H1 (cell line): ENCODE results near the gene PDGFD. TPM values are rescaled to one million over a fixed set of nuclear protein-coding genes. Genes with fewer than 3 reads are reported as not detected.
A peak's percentile ranks its signal among the peaks of the same experiment; 100 is the strongest.

Experiments used
- CTCF ChIA-PET: fragments of 300-600 bp; sonication (Branson Sonifier 250); formaldehyde crosslinking; loops from one replicate; lab custom pipeline; 2021; ENCODE audit not compliant: partially characterized antibody; lab: Charles Lee
- POLR2A ChIA-PET: fragments of 300-600 bp; sonication (Branson Sonifier 250); formaldehyde crosslinking; loops from one replicate; lab custom pipeline; 2021; ENCODE audit warnings: inconsistent platforms; ENCODE audit not compliant: partially characterized antibody; lab: Charles Lee
- DNase-seq, 2 experiments: peaks; one replicate each; pipeline versions ENCODE4 v3.0.0 to v3.0.0-alpha.2; 2010 to 2022; ENCODE audit warnings: low spot score in 2 of 2, low read depth in 1 of 2, mixed read lengths in 1 of 2
- FAIRE-seq: peaks from 2 replicates; lab custom pipeline; 2011; peaks lifted over from hg19 to GRCh38; lab: Jason Lieb, UNC
- H2AFZ ChIP-seq: 2 replicates; pipeline ENCODE4 v1.8.1; 2012; ENCODE audit warnings: low read length, inconsistent platforms
- H2AK5ac ChIP-seq: 2 replicates; pipeline ENCODE4 v1.6.1; 2013; ENCODE audit warnings: low read depth, low read length
- H2BK120ac ChIP-seq: replicated peaks from 2 replicates; pipeline ENCODE3; 2013; ENCODE audit warnings: low read depth, low read length, inconsistent platforms
- H2BK12ac ChIP-seq: 2 replicates; pipeline ENCODE4 v1.6.1; 2013; ENCODE audit warnings: low read depth, low read length
- H2BK15ac ChIP-seq: 2 replicates; pipeline ENCODE4 v1.6.1; 2013; ENCODE audit warnings: low read length
- H2BK20ac ChIP-seq: 2 replicates; pipeline ENCODE4 v1.6.1; 2013; ENCODE audit warnings: low read length
- H2BK5ac ChIP-seq: 2 replicates; pipeline ENCODE4 v1.6.1; 2013; ENCODE audit warnings: low read depth, low read length
- H3K14ac ChIP-seq: 2 replicates; pipeline ENCODE4 v1.6.1; 2013; ENCODE audit warnings: inconsistent platforms; ENCODE audit not compliant: insufficient read length
- H3K18ac ChIP-seq: 2 replicates; pipeline ENCODE4 v1.6.1; 2013; ENCODE audit warnings: low read length; ENCODE audit errors: extremely low read depth
- H3K23ac ChIP-seq: 2 replicates; pipeline ENCODE4 v1.6.1; 2013; ENCODE audit warnings: inconsistent platforms; ENCODE audit not compliant: insufficient read length
- H3K23me2 ChIP-seq: 2 replicates; pipeline ENCODE4 v1.6.1; 2013; ENCODE audit warnings: low read depth, low read length
- H3K27ac ChIP-seq: 2 replicates; pipeline ENCODE4 v1.6.1; 2011; ENCODE audit warnings: low read depth, low read length, inconsistent platforms
- H3K27me3 ChIP-seq, 4 experiments: replicated peaks in 1 of 4; 1 replicate in 1 of 4; 2 replicates in 3 of 4; pipeline versions ENCODE4 v1.6.1 to v1.8.1; 2011 to 2013; ENCODE audit warnings: low read length in 3 of 4, mild to moderate bottlenecking in 3 of 4, inconsistent platforms in 2 of 4, mixed read lengths in 2 of 4, moderate library complexity in 1 of 4; ENCODE audit not compliant: control insufficient read depth in 3 of 4, insufficient read depth in 3 of 4; ENCODE audit errors: extremely low read depth in 1 of 4
- H3K36me3 ChIP-seq, 4 experiments: 2 replicates each; pipeline versions ENCODE4 v1.6.1 to v1.8.1; 2011 to 2013; ENCODE audit warnings: mild to moderate bottlenecking in 4 of 4, low read length in 3 of 4, moderate library complexity in 2 of 4, control low read depth in 1 of 4, inconsistent platforms in 1 of 4; ENCODE audit not compliant: insufficient read depth in 4 of 4, control insufficient read depth in 2 of 4
- H3K4ac ChIP-seq: replicated peaks from 2 replicates; pipeline ENCODE3; 2013; ENCODE audit warnings: low read length, low read depth, mixed read lengths, inconsistent platforms; ENCODE audit not compliant: insufficient read length
- H3K4me1 ChIP-seq, 4 experiments: replicated peaks in 1 of 4; 1 replicate in 1 of 4; 2 replicates in 3 of 4; pipeline versions ENCODE4 v1.6.1 to v1.8.1; 2011 to 2013; ENCODE audit warnings: low read length in 3 of 4, inconsistent platforms in 2 of 4, mixed read lengths in 1 of 4; ENCODE audit not compliant: insufficient read depth in 4 of 4, control insufficient read depth in 3 of 4
- H3K4me2 ChIP-seq, 2 experiments: 2 replicates each; pipeline versions ENCODE4 v1.6.1 to v1.8.1; 2011 to 2013; ENCODE audit warnings: low read depth in 2 of 2, low read length in 2 of 2, control low read depth in 1 of 2, inconsistent platforms in 1 of 2, mild to moderate bottlenecking in 1 of 2; ENCODE audit not compliant: insufficient read depth in 1 of 2
- H3K4me3 ChIP-seq, 4 experiments: fragments of 200-600, 300-600 bp in 1 of 4; sonication (generic), shearing (Covaris generic), sonication (Bioruptor Twin) in 1 of 4; 2 replicates each; pipeline versions ENCODE4 v1.5.1 to v1.8.1; 2011 to 2016; ENCODE audit warnings: low read length in 4 of 4, low read depth in 3 of 4, control low read depth in 2 of 4, inconsistent platforms in 2 of 4, mild to moderate bottlenecking in 2 of 4, mixed read lengths in 1 of 4, moderate library complexity in 1 of 4; ENCODE audit not compliant: insufficient read depth in 2 of 4; ENCODE audit errors: extremely low read depth in 1 of 4
- H3K56ac ChIP-seq: replicated peaks from 2 replicates; pipeline ENCODE3; 2013; ENCODE audit warnings: low read depth, mild to moderate bottlenecking, mixed read lengths, low read length, inconsistent platforms; ENCODE audit not compliant: insufficient read length
- H3K79me1 ChIP-seq: 2 replicates; pipeline ENCODE4 v1.6.1; 2013; ENCODE audit warnings: low read depth, low read length, control low read depth
- H3K79me2 ChIP-seq, 2 experiments: 2 replicates each; pipeline versions ENCODE4 v1.6.1 to v1.8.1; 2012 to 2013; ENCODE audit warnings: low read length in 2 of 2, mild to moderate bottlenecking in 2 of 2, inconsistent platforms in 1 of 2; ENCODE audit not compliant: insufficient read depth in 2 of 2, control insufficient read depth in 1 of 2
- H3K9ac ChIP-seq, 4 experiments: replicated peaks in 1 of 4; 1 replicate in 1 of 4; 2 replicates in 3 of 4; pipeline versions ENCODE4 v1.6.1 to v1.8.1; 2011 to 2013; ENCODE audit warnings: low read depth in 3 of 4, low read length in 3 of 4, control low read depth in 2 of 4, mild to moderate bottlenecking in 2 of 4, moderate library complexity in 2 of 4, inconsistent platforms in 1 of 4; ENCODE audit errors: extremely low read depth in 1 of 4
- H3K9me3 ChIP-seq, 2 experiments: 2 replicates each; pipeline versions ENCODE4 v1.6.1 to v1.8.1; 2012 to 2013; ENCODE audit warnings: mild to moderate bottlenecking in 2 of 2, moderate library complexity in 2 of 2, control low read depth in 1 of 2, inconsistent platforms in 1 of 2, low read depth in 1 of 2, low read length in 1 of 2, mixed read lengths in 1 of 2; ENCODE audit not compliant: insufficient read depth in 2 of 2
- H4K20me1 ChIP-seq, 2 experiments: replicated peaks in 1 of 2; 2 replicates each; pipeline versions ENCODE3 to v1.8.1; 2011 to 2013; ENCODE audit warnings: inconsistent platforms in 2 of 2, low read length in 2 of 2, mild to moderate bottlenecking in 1 of 2; ENCODE audit not compliant: insufficient read depth in 2 of 2, control insufficient read depth in 1 of 2
- H4K5ac ChIP-seq: 2 replicates; pipeline ENCODE4 v1.6.1; 2013; ENCODE audit warnings: low read length, low read depth, mixed read lengths, inconsistent platforms; ENCODE audit not compliant: insufficient read length
- H4K8ac ChIP-seq: 2 replicates; pipeline ENCODE4 v1.8.0; 2013; ENCODE audit warnings: mild to moderate bottlenecking, moderate library complexity, low read length, inconsistent platforms; ENCODE audit not compliant: insufficient read depth; ENCODE audit errors: extremely low read depth
- H4K91ac ChIP-seq: replicated peaks from 2 replicates; pipeline ENCODE3; 2013; ENCODE audit warnings: low read length, mixed read lengths, inconsistent platforms; ENCODE audit not compliant: insufficient read length
- ATF3 ChIP-seq: IDR thresholded peaks from 2 replicates; pipeline ENCODE4 v1.6.1; 2011; ENCODE audit warnings: low read depth, mild to moderate bottlenecking, low read length; ENCODE audit not compliant: insufficient read depth
- WGBS, 2 experiments: shearing (Covaris generic) in 1 of 2; methylation state at CpG; one replicate each; pipeline versions ENCODE4 v1.1.6 to v1.1.7; 2013 to 2015; ENCODE audit warnings: low lambda C conversion rate in 2 of 2, mixed read lengths in 2 of 2, inconsistent platforms in 1 of 2, low coverage in 1 of 2, missing lambda C conversion rate in 1 of 2; ENCODE audit not compliant: insufficient replicate concordance in 2 of 2, insufficient coverage in 1 of 2, insufficient read length in 1 of 2; ENCODE audit errors: extremely low coverage in 1 of 2, missing lambda C conversion rate in 1 of 2; 5-methylcytosine and 5-hydroxymethylcytosine counted together
- polyA plus RNA-seq, 7 experiments: library from polyadenylated mRNA; depleted of rRNA in 3 of 7; stranded (reverse) in 5 of 7; unstranded in 2 of 7; fragments of >200 nt in 5 of 7; fragments of 200-250 nt in 2 of 7; gene quantifications; 1 replicate in 5 of 7; 2 replicates in 1 of 7; 4 replicates in 1 of 7; pipeline versions ENCODE4 v1.2.1 to v1.2.3, GENCODE V29; 2011 to 2013; ENCODE audit warnings: missing spikeins in 2 of 7, mixed read lengths in 2 of 7
- total RNA-seq: library from RNA; stranded (reverse); fragmentation: NEBNext Ultra II Directional; extraction: Animal tissue kit (Norgen Biotek cat#: 25700); gene quantifications from 2 replicates; pipeline ENCODE4 v1.2.1, GENCODE V29; 2021

Gene PDGFD
- total and polyA plus RNA-seq, 2 of the 8 experiments (the other 6 are each of a cell fraction or from before 2014, with no cell fraction given), result 1.1 to 3.9 TPM

GRCh38 chr11:104163100-104164027, 583 bp downstream of the PDGFD start:
- FAIRE-seq (no peak), DNase-seq (peak in 1 of 2 experiments; percentile 61)
- Histone ChIP-seq H3K79me1 (no peaks in the 10 kb centered on the region), H4K5ac (peak overlapping the region; percentile 47), H2BK20ac (0 out of 2 replicates have a peak overlapping the region, but pooled peaks have one; percentile 29), H3K9ac (peak overlapping the region in 3 of 4 experiments; percentile 35 to 45 (median 36); a peak in 5 of 7 replicates), H3K23me2 (peaks cover 9% of the 10 kb centered on the region; the same call in 1 of the 2 replicates), H3K36me3 (no peaks in the 10 kb centered on the region), H3K56ac (peak overlapping the region; percentile 73), H2BK12ac (no peak overlapping the region; the same call in 1 of the 2 replicates), H3K18ac (no peak overlapping the region), H3K14ac (no peak overlapping the region), H3K27ac (no peak overlapping the region), H2BK5ac (peak overlapping the region; percentile 36; the same call in 1 of the 2 replicates), H3K4me1 (peaks cover 0 to 8% (median 3%) of the 10 kb centered on the region in 4 experiments; a peak in 5 of 7 replicates), H2AK5ac (no peak overlapping the region), H4K91ac (no peak overlapping the region), H2BK120ac (no peak overlapping the region), H3K9me3 (no peaks in the 10 kb centered on the region), H3K4ac (no peak overlapping the region), H3K4me3 (peak overlapping the region; percentile 67 to 89 (median 78)), H3K27me3 (no peaks in the 10 kb centered on the region; a peak in 1 of 7 replicates), H2BK15ac (no peak overlapping the region), H3K4me2 (peak overlapping the region; percentile 81 to 91), H3K79me2 (no peaks in the 10 kb centered on the region), H2AFZ (peak overlapping the region; percentile 79), H4K20me1 (no peaks in the 10 kb centered on the region), H4K8ac (no peak overlapping the region), H3K23ac (no peak overlapping the region)
- CTCF ChIA-PET, result interaction anchor here (0.8 to 3.1 kb wide), 26 partner anchors 8 to 1700 kb away, joined by 3 to 22 read pairs (median 4); no protein-coding TSS in a partner anchor
- 6% methylated on average over 38 of the region's 38 CpGs; no CpG with 5 or more reads in 1 of the 2 experiments for WGBS, 2 experiments
- POLR2A ChIA-PET, result interaction anchor here (0.9 to 1.1 kb wide), 3 partner anchors 15 to 365 kb away, joined by 3 read pairs; no protein-coding TSS in a partner anchor
- no peak for TF ChIP-seq ATF3
